HG03025 (cell line): ENCODE results near the gene BMAL1.

Experiments
- ATAC-seq: cut with Tn5 transposase; IDR thresholded peaks from one replicate; pipeline ENCODE4 v1.9.1; 2021; ENCODE audit warnings: mild to moderate bottlenecking, moderate library complexity; ENCODE audit not compliant: unreplicated experiment, low FRiP score

BMAL1 gene

GRCh38 chr11:13314676-13315394, 37.2 kb downstream of the BMAL1 start:
- no peak for ATAC-seq

GRCh38 chr11:13315517-13316432, 38.2 kb downstream of the BMAL1 start:
- no peak for ATAC-seq

GRCh38 chr11:13316528-13316961, 39.0 kb downstream of the BMAL1 start:
- no peak for ATAC-seq

- ATAC-seq, result no peak
Observed at GRCh38 chr11:13317293-13318080, 39.9 kb downstream of the BMAL1 start.

- ATAC-seq, result peak; percentile 91
Observed at GRCh38 chr11:13318498-13319295, 41.1 kb downstream of the BMAL1 start.

GRCh38 chr11:13320688-13321087, 43.1 kb downstream of the BMAL1 start:
- ATAC-seq, result no peak

- no peak for ATAC-seq
Observed at GRCh38 chr11:13321431-13321830, 43.8 kb downstream of the BMAL1 start.

GRCh38 chr11:13324141-13324540, 46.6 kb downstream of the BMAL1 start:
- ATAC-seq, result no peak

GRCh38 chr11:13324709-13325108, 47.1 kb downstream of the BMAL1 start:
- no peak for ATAC-seq

GRCh38 chr11:13327421-13327820, 49.8 kb downstream of the BMAL1 start:
- no peak for ATAC-seq

- no peak for ATAC-seq
Observed at GRCh38 chr11:13328286-13328685, 50.7 kb downstream of the BMAL1 start.

- no peak for ATAC-seq
Observed at GRCh38 chr11:13329670-13330356, 52.2 kb downstream of the BMAL1 start.

- no peak for ATAC-seq
Observed at GRCh38 chr11:13332124-13332523, 54.5 kb downstream of the BMAL1 start.

GRCh38 chr11:13333456-13333957, 55.9 kb downstream of the BMAL1 start:
- no peak for ATAC-seq

- no peak for ATAC-seq
Observed at GRCh38 chr11:13334034-13334786, 56.6 kb downstream of the BMAL1 start.

GRCh38 chr11:13335319-13335718, 57.7 kb downstream of the BMAL1 start:
- ATAC-seq, result no peak

GRCh38 chr11:13336246-13336878, 58.8 kb downstream of the BMAL1 start:
- no peak for ATAC-seq

GRCh38 chr11:13338019-13338426, 60.4 kb downstream of the BMAL1 start:
- ATAC-seq, result no peak
